Left ventricle myocardium inferior (tissue), 1 donor: Measurements from ENCODE around the gene SLMAP. TPM values are rescaled to one million over a fixed set of nuclear protein-coding genes. Genes with fewer than 3 reads are reported as not detected.

Experiments
- DNase-seq: peaks from one replicate; pipeline ENCODE4 v3.0.0-alpha.2; 2020
- H3K27ac ChIP-seq: fragments of 200-600 bp; replicated peaks from 2 replicates; pipeline ENCODE4 v1.8.0; 2021
- H3K27me3 ChIP-seq: fragments of 200-600 bp; 2 replicates; pipeline ENCODE4 v1.8.0; 2021; ENCODE audit warnings: low read depth
- H3K36me3 ChIP-seq: fragments of 200-600 bp; 2 replicates; pipeline ENCODE4 v1.8.0; 2021
- H3K4me1 ChIP-seq: fragments of 200-600 bp; 2 replicates; pipeline ENCODE4 v1.8.0; 2021
- H3K4me3 ChIP-seq: fragments of 200-600 bp; 2 replicates; pipeline ENCODE4 v1.8.0; 2021; ENCODE audit warnings: mild to moderate bottlenecking, moderate library complexity
- H3K9me3 ChIP-seq: fragments of 200-600 bp; replicated peaks from 2 replicates; pipeline ENCODE4 v1.8.0; 2021
- intact Hi-C: fragments of 100-400 bp; cut with micrococcal nuclease; formaldehyde crosslinking; loops from one replicate; pipeline ENCODE4 v1.11.0; 2022
- total RNA-seq: library from RNA; stranded (reverse); fragmentation: NEBNext Ultra II Directional; extraction: Animal tissue kit (Norgen Biotek cat#: 25700); gene quantifications from one replicate; pipeline ENCODE4 v1.2.1, GENCODE V29; 2021
- TF ChIP-seq, protein P1 (sequence below): fragments of 200-600 bp; IDR thresholded peaks from 2 replicates; pipeline ENCODE4 v1.8.0; 2021; ENCODE audit warnings: antibody characterized with exemption, mild to moderate bottlenecking, borderline replicate concordance
- donor health status: DM: no; HTN: yes; CAD: no; lungs with severe emphysema.

Gene SLMAP
- total RNA-seq, 1 donor from 2014 or later: 316 TPM

DNA sequence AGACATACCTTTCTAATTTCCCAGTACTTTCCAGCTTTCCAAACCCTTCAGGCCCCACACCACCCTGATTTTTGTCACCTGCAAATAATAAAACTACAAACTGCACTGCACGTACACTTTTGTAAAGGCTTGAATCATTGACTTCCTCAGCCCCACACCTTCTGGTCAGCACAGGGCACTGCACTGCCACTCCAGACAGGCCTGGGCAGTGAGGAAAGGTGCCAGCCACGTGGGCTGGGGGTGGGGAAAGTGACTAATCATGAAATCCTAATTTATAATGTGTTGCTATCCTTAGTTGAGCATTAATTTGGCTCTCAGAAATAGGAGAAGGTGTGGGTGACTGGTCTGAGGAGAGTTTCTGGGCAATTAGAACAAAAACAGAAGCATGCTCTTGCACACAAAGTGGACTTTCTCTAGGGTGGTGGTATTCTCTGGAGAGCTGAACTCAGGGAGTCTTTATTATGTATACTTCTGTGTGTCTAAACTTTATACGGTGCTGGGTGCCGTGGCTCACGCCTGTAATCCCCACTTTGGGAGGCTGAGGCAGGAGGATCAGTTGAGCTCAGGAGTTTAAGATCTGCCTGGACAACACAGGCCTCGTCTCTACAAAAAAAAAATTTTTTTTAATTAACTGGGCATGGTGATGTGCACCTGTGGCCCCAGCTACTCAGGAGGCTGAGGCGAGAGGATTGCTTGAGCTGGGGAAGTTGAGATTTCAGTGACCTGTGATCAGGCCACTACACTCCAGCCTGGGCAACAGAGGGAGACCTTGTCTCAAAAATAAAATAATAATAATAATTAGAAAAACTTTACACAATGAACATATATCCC is 193.9 kb downstream of the SLMAP start:
- peaks cover 48% of the 10 kb centered on the region for H3K4me1 ChIP-seq
- DNase-seq: peak; percentile 36

DNA sequence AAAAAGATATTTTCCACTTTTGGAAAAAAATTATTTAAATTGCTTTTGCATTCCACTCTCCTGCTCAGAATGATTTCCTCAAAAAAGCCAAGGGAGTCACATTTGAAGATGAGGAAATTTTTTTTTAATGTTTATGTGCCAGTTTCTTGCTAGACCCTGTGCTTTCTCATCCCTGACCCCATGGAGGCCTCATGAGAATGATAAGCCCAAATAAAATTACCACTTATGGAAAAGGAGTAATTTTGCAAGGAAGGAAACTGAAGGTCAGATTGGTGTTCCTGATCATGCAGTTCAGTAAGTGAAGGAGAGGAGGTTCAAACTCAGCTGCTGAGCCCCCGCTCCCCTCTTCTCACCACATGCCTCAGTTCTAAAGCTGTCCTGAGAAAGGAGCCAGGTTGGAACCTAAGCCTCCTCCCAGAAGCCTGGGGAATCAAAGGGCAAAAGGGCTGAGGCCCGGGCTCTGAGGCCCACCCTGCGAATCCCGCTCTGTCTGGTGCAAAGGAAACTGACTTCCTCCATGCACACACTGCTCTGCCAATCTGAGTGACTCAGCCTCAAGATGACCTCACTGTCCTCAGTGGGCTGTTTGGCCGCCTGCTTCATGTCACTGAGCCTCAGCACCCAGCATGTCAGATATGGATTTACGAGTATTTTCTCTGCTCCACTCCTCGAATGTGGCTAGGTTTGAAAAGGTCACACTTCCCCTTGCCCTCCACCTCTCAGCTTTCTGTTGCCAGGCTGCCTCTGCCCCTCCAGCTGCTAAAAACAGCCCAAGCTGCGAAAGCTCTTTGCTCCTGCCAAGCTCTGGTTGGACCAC is 195.2 kb downstream of the SLMAP start:
- Histone ChIP-seq H3K4me1 (peaks cover 43% of the 10 kb centered on the region), H3K27me3 (no peaks in the 10 kb centered on the region), H3K9me3 (no peaks in the 10 kb centered on the region), H3K27ac (peak overlapping the region; percentile 95), H3K36me3 (no peaks in the 10 kb centered on the region), H3K4me3 (peak overlapping the region; percentile 2)
- TF ChIP-seq, protein P1, sequence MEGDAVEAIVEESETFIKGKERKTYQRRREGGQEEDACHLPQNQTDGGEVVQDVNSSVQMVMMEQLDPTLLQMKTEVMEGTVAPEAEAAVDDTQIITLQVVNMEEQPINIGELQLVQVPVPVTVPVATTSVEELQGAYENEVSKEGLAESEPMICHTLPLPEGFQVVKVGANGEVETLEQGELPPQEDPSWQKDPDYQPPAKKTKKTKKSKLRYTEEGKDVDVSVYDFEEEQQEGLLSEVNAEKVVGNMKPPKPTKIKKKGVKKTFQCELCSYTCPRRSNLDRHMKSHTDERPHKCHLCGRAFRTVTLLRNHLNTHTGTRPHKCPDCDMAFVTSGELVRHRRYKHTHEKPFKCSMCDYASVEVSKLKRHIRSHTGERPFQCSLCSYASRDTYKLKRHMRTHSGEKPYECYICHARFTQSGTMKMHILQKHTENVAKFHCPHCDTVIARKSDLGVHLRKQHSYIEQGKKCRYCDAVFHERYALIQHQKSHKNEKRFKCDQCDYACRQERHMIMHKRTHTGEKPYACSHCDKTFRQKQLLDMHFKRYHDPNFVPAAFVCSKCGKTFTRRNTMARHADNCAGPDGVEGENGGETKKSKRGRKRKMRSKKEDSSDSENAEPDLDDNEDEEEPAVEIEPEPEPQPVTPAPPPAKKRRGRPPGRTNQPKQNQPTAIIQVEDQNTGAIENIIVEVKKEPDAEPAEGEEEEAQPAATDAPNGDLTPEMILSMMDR: no peak
- peak; percentile 81 for DNase-seq
- intact Hi-C loops: no loop called here

More for the DNA sequence above, 193.9 kb downstream of the SLMAP start:
- no peak overlapping the region for H3K4me3 ChIP-seq
- intact Hi-C loops: no loop called here
- TF ChIP-seq, protein P1: peak; percentile 52
- no peaks in the 10 kb centered on the region for H3K36me3 ChIP-seq
- peak overlapping the region; percentile 95 for H3K27ac ChIP-seq
- no peaks in the 10 kb centered on the region for H3K27me3 ChIP-seq
- no peaks in the 10 kb centered on the region for H3K9me3 ChIP-seq

- TF ChIP-seq, protein P1: no peak
- Histone ChIP-seq H3K36me3 (no peaks in the 10 kb centered on the region), H3K9me3 (no peaks in the 10 kb centered on the region), H3K4me1 (peaks cover 53% of the 10 kb centered on the region), H3K27ac (peak overlapping the region; percentile 95), H3K4me3 (peak overlapping the region; percentile 2), H3K27me3 (no peaks in the 10 kb centered on the region)
- DNase-seq: peak; percentile 62
- intact Hi-C loops: no loop called here
These were observed 196.1 kb downstream of the SLMAP start for GRCh38 chr3:57952208-57952631.

- H3K4me1 ChIP-seq: peaks cover 53% of the 10 kb centered on the region
- no peak for DNase-seq
- intact Hi-C loops: no loop called here
These were observed 196.5 kb downstream of the SLMAP start for GRCh38 chr3:57952651-57953050.

GRCh38 chr3:57953576-57953975 is 197.5 kb downstream of the SLMAP start:
- Histone ChIP-seq H3K36me3 (no peaks in the 10 kb centered on the region), H3K4me3 (no peak overlapping the region), H3K4me1 (peaks cover 55% of the 10 kb centered on the region), H3K27me3 (no peaks in the 10 kb centered on the region), H3K27ac (peak overlapping the region; percentile 95), H3K9me3 (no peaks in the 10 kb centered on the region)
- intact Hi-C loops: no loop called here
- TF ChIP-seq, protein P1: no peak
- DNase-seq: no peak

More at GRCh38 chr3:57952651-57953050, 196.5 kb downstream of the SLMAP start:
- Histone ChIP-seq H3K36me3 (no peaks in the 10 kb centered on the region), H3K9me3 (no peaks in the 10 kb centered on the region), H3K27ac (peak overlapping the region; percentile 95), H3K27me3 (no peaks in the 10 kb centered on the region), H3K4me3 (no peak overlapping the region)
- TF ChIP-seq, protein P1: no peak
